Prostate gland (tissue), 2 donors: ENCODE data around the gene WWOX. TPM values are rescaled to one million over a fixed set of nuclear protein-coding genes. Genes with fewer than 3 reads are reported as not detected.

Experiments used
- DNase-seq: peaks from one replicate; pipeline ENCODE4 v3.0.0-alpha.2; 2019; ENCODE audit warnings: low spot score
- H3K27ac ChIP-seq, 2 donors: fragments of 200-600 bp; sonication (generic); 2 replicates each; pipeline ENCODE4 v1.5.1; 2017 to 2019
- H3K27me3 ChIP-seq: fragments of 200-600 bp; sonication (generic); replicated peaks from 2 replicates; pipeline ENCODE4 v1.5.1; 2019; ENCODE audit not compliant: insufficient read depth
- H3K36me3 ChIP-seq, 2 donors: fragments of 200-600 bp; sonication (generic); 1 replicate in 1 of 2; 2 replicates in 1 of 2; pipeline versions ENCODE4 v1.5.1 to v1.8.1; 2017 to 2019
- H3K4me1 ChIP-seq: fragments of 200-600 bp; sonication (generic); replicated peaks from 2 replicates; pipeline ENCODE4 v1.5.1; 2019
- H3K4me3 ChIP-seq, 2 donors: fragments of 200-600 bp; sonication (generic); 2 replicates each; pipeline ENCODE4 v1.5.1; 2017 to 2019
- H3K9me3 ChIP-seq: fragments of 200-600 bp; sonication (generic); 2 replicates; pipeline ENCODE4 v1.5.1; 2017
- CTCF ChIP-seq, 4 experiments: fragments of 200-600 bp in 2 of 4; fragments of 450-650 bp in 2 of 4; sonication (generic) in 2 of 4; IDR thresholded peaks; 1 replicate in 3 of 4; 2 replicates in 1 of 4; pipeline ENCODE4 v1.5.1; 2016 to 2019; ENCODE audit warnings: antibody characterized with exemption in 4 of 4, mild to moderate bottlenecking in 2 of 4, moderate library complexity in 2 of 4
- POLR2A ChIP-seq: fragments of 450-650 bp; IDR thresholded peaks from one replicate; pipeline ENCODE4 v1.6.1; 2016; ENCODE audit warnings: antibody characterized with exemption, mild to moderate bottlenecking
- POLR2AphosphoS5 ChIP-seq: sonication (generic); formaldehyde crosslinking; IDR thresholded peaks from one replicate; pipeline ENCODE4 v1.6.1; 2017; ENCODE audit warnings: antibody characterized with exemption
- WGBS: methylation state at CpG from one replicate; pipeline ENCODE4 v1.1.5; 2018; 5-methylcytosine and 5-hydroxymethylcytosine counted together
- intact Hi-C: fragments of 100-400 bp; cut with DNase I; formaldehyde crosslinking; loops from one replicate; pipeline ENCODE4 v1.14.2; 2022
- total RNA-seq, 2 donors: library from RNA; depleted of rRNA; stranded (reverse); fragments of >200 nt; gene quantifications; one replicate each; pipeline ENCODE4 v1.1.0, GENCODE V29; 2016

The WWOX gene
- total RNA-seq, 2 donors from 2014 or later = 93.2 to 99.4 TPM

GRCh38 chr16:78108451-78108850 lies 9.0 kb downstream of the WWOX start:
- Histone ChIP-seq H3K27me3 (no peaks in the 10 kb centered on the region), H3K36me3 (no peaks in the 10 kb centered on the region), H3K27ac (no peak overlapping the region), H3K4me1 (peaks cover 5% of the 10 kb centered on the region), H3K4me3 (no peak overlapping the region), H3K9me3 (no peaks in the 10 kb centered on the region)
- intact Hi-C loops = no loop called here
- no peak for DNase-seq
- no peak for TF ChIP-seq CTCF (IDR thresholded peaks at IDR 0.05)
- WGBS = 87% methylated on average over 5 of the region's 5 CpGs

DNA sequence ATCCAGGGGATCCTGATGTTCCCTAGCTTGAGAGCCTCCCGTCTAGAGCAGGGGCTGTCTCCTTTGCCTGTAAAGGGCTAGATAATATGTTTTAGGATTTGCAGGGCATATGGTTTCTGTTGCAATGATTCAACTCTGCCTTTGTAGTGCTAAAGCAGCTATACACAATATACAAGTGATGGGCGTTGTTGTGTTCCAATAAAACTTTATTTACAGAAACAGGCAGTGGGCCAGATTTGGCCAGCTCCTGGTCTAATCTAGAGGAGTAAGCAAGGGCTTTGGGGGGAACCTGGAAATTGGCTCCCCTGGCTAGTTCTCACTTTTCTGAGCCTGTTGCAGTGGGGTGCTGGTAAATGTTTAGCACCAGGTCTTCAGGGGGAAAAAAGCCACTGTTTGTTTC lies 13.8 kb downstream of the WWOX start:
- 90% methylated on average over 2 of the region's 2 CpGs for WGBS
- H3K9me3 ChIP-seq = no peaks in the 10 kb centered on the region
- H3K4me3 ChIP-seq = no peak overlapping the region
- no peaks in the 10 kb centered on the region for H3K36me3 ChIP-seq
- no peaks in the 10 kb centered on the region for H3K27me3 ChIP-seq
- no peak for DNase-seq
- H3K4me1 ChIP-seq = no peaks in the 10 kb centered on the region
- intact Hi-C loops = no loop called here
- TF ChIP-seq CTCF (IDR thresholded peaks at IDR 0.05) (no peak), POLR2A (no peak), POLR2AphosphoS5 (no peak)
- no peak overlapping the region for H3K27ac ChIP-seq

DNA sequence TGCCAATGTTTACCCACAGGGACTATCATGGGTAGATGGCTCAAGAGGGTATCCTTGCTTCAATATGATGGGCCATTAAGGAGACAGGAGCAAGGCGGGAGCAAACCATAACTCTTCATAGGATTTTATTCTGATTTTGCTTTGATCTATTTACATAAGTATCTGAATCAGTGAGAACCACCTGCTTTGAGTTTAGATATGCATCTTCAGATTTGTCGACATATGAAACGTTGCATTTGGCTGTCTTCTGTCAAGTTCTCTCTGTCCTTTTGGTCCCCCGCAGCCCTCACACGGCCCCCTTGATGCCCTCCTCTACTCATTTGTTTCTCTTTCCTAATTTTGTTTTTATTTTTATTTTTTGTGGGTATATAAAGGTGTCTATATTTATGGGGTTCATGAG lies 16.2 kb downstream of the WWOX start:
- TF ChIP-seq CTCF (IDR thresholded peaks at IDR 0.05) = no peak
- TF ChIP-seq POLR2A = no peak
- TF ChIP-seq POLR2AphosphoS5 = no peak
- no peaks in the 10 kb centered on the region for H3K9me3 ChIP-seq
- whole genome bisulfite sequencing = 95% methylated on average over 5 of the region's 5 CpGs
- H3K4me3 ChIP-seq = no peak overlapping the region
- no peaks in the 10 kb centered on the region for H3K4me1 ChIP-seq
- H3K36me3 ChIP-seq = no peaks in the 10 kb centered on the region
- no peak overlapping the region for H3K27ac ChIP-seq
- no peak for DNase-seq
- intact Hi-C loops = no loop called here
- H3K27me3 ChIP-seq = no peaks in the 10 kb centered on the region

DNA sequence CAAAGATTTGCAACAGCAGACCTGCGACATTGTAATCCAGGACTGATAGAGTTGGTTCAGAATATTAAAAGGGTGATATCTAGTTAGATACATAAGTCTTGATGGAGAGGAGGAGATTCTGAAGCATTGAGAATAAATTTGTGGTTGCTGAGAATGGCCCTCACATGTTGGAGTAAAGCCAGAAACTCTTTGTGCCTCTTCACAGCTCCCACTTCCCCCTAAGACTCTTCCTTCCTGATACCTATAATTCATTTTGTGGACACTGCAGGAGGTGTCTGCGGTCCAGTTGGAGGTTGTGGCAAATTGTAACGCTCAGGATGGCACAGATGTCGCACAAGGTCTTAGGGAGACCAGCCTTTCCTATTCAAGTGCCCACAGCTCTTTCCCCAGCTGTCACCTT lies 17.5 kb downstream of the WWOX start:
- Histone ChIP-seq H3K27me3 (no peaks in the 10 kb centered on the region), H3K36me3 (no peaks in the 10 kb centered on the region), H3K4me1 (no peaks in the 10 kb centered on the region), H3K4me3 (no peak overlapping the region), H3K9me3 (no peaks in the 10 kb centered on the region), H3K27ac (no peak overlapping the region)
- TF ChIP-seq CTCF (IDR thresholded peaks at IDR 0.05) (no peak), POLR2AphosphoS5 (no peak), POLR2A (no peak)
- WGBS = 88% methylated on average over 4 of the region's 4 CpGs
- intact Hi-C loops = no loop called here
- no peak for DNase-seq

- H3K36me3 ChIP-seq = no peaks in the 10 kb centered on the region
- no peaks in the 10 kb centered on the region for H3K27me3 ChIP-seq
- 82% methylated on average over 5 of the region's 5 CpGs for WGBS
- no peaks in the 10 kb centered on the region for H3K9me3 ChIP-seq
- H3K4me3 ChIP-seq = no peak overlapping the region
- no peak for DNase-seq
- TF ChIP-seq POLR2AphosphoS5 = no peak
- TF ChIP-seq CTCF (IDR thresholded peaks at IDR 0.05) = no peak
- TF ChIP-seq POLR2A = no peak
- intact Hi-C loops = no loop called here
- H3K4me1 ChIP-seq = no peaks in the 10 kb centered on the region
- no peak overlapping the region for H3K27ac ChIP-seq
Measured at GRCh38 chr16:78117391-78117790, 17.9 kb downstream of the WWOX start.
